ENCODE measurements around the gene DYNC2H1.
A peak's percentile ranks its signal among the peaks of the same experiment; 100 is the strongest.

Gene DYNC2H1, protein sequence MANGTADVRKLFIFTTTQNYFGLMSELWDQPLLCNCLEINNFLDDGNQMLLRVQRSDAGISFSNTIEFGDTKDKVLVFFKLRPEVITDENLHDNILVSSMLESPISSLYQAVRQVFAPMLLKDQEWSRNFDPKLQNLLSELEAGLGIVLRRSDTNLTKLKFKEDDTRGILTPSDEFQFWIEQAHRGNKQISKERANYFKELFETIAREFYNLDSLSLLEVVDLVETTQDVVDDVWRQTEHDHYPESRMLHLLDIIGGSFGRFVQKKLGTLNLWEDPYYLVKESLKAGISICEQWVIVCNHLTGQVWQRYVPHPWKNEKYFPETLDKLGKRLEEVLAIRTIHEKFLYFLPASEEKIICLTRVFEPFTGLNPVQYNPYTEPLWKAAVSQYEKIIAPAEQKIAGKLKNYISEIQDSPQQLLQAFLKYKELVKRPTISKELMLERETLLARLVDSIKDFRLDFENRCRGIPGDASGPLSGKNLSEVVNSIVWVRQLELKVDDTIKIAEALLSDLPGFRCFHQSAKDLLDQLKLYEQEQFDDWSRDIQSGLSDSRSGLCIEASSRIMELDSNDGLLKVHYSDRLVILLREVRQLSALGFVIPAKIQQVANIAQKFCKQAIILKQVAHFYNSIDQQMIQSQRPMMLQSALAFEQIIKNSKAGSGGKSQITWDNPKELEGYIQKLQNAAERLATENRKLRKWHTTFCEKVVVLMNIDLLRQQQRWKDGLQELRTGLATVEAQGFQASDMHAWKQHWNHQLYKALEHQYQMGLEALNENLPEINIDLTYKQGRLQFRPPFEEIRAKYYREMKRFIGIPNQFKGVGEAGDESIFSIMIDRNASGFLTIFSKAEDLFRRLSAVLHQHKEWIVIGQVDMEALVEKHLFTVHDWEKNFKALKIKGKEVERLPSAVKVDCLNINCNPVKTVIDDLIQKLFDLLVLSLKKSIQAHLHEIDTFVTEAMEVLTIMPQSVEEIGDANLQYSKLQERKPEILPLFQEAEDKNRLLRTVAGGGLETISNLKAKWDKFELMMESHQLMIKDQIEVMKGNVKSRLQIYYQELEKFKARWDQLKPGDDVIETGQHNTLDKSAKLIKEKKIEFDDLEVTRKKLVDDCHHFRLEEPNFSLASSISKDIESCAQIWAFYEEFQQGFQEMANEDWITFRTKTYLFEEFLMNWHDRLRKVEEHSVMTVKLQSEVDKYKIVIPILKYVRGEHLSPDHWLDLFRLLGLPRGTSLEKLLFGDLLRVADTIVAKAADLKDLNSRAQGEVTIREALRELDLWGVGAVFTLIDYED (N-terminal part only)

DNA sequence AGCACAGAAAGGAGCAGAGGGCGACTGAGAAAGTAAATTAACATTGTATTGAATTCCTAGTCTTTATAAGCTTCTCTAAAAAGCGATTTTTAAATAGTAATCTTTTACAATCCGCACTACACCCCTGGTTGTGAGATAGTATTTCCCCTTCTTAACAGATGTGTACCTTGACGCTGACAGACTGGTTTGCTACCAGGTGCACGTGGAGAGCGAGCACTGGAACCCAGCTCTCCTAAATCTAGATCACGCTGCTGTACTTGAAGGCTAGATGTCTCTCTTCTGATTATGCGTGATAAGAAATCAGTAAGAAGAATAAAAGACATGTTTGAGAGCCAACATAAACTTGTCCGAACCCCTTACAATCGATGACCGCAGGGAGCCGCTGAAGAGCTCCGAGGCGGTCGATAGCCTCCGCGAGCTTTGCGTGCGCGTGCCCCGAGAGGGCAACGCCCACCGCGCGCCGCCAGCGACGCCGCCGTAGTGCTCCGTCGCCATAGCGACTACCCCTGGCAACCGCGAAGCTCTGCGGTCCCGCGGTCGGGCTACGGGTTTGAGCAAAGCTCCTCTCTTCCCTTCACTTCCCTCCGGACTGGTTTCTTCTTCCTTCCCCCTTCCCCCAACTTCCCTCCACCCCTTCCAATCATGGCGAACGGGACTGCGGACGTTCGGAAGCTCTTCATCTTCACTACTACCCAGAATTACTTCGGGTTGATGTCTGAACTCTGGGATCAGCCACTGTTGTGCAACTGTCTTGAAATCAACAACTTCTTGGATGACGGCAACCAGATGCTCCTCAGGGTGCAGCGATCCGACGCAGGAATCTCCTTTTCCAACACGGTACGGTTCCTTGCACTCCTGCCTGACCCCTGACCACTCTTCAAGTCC, at the start of gene DYNC2H1:
Gene DYNC2H1, plus strand, starts transcription at position 494 of the 885 bp plus-strand sequence. Its CDS starts 149 bp downstream, at position 643.
- peak; percentile 73 to 76 for DNase-seq (ENCODE audit: low read depth in 2 of 2)

GRCh38 chr11:103061656-103062055, 47.6 kb upstream of the DYNC2H1 start:
- DNase-seq (ENCODE audit: low read depth in 2 of 2): no peak

DNA sequence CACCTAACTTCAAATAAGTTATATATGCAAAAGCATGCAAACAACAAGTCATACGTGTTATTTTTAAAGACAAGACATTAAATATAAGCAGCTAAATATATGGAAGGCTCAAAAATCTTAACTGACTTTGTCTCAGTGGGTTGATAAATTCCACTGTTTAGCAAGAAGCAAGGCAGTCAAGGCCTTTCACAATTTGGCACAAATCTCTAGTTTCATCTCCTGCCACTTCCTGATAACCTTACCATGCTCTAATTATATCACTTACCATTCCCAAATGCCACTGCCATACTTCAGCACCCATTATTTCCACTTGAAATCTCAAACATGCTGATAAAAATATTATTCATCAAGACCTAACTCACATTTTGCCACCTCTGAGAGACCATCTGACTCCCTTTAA, 42.1 kb upstream of the DYNC2H1 start:
- DNase-seq (ENCODE audit: low read depth in 2 of 2): no peak

DNA sequence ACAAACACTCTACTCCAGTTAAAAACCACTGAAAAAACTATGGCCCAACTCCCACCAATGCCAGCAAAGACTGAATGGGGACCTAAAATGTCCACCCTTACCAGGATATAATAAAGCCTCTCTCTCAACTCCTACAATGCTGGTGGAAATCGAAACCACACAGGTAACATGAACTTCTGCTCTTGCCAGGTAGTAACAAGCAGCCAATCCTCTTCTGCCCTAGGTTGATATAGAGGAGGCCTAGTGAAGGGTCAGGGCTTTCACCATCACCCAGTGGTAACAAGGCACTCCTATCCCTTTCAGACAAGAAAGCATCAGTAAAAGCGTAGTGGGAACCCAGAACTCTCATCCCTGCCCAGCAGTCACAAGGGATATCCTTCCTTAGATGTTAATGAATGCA, 39.9 kb upstream of the DYNC2H1 start:
- DNase-seq (ENCODE audit: low read depth in 2 of 2): no peak

GRCh38 chr11:103070142-103070541, 39.1 kb upstream of the DYNC2H1 start:
- no peak for DNase-seq (ENCODE audit: low read depth in 2 of 2)

DNA sequence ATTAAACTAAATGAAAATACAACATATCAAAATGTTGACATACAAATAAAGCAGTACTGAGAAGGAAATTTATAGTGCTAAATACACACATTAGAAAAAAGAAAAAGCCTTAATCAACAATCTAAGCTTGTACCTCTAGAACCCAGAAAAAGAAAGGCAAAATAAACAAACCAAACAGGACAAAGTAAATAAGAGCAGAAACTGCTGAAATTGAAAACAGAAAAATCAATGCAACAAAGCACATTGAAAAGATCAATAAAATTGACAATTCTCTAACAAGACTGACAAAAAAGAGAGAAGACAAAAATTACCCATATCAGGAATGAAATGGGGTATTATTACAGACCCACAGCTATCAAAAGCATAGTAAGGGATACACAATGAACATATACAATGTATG, 38.2 kb upstream of the DYNC2H1 start:
- no peak for DNase-seq (ENCODE audit: low read depth in 2 of 2)

DNA sequence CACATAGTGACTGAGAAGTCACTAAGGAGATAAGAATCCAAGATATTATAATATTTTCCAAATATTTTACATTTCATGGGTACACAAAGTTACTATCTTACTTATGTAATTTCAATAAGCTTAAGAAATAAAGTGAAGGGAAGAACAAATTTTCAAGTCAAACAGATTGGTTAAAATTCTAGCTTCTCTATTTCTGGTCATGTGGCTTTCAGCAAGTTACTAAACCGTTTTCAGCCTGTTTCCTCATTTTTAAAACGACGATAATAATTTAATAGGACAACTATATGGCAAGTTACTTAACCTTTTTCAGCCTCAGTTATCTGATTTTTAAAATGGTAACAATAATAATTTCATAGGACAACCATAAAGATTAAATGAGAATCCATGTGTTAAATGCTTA, 32.9 kb upstream of the DYNC2H1 start:
- no peak for DNase-seq (ENCODE audit: low read depth in 2 of 2)

- DNase-seq (ENCODE audit: low read depth in 2 of 2): no peak
These were observed 31.7 kb upstream of the DYNC2H1 start for GRCh38 chr11:103077554-103077953.

DNA sequence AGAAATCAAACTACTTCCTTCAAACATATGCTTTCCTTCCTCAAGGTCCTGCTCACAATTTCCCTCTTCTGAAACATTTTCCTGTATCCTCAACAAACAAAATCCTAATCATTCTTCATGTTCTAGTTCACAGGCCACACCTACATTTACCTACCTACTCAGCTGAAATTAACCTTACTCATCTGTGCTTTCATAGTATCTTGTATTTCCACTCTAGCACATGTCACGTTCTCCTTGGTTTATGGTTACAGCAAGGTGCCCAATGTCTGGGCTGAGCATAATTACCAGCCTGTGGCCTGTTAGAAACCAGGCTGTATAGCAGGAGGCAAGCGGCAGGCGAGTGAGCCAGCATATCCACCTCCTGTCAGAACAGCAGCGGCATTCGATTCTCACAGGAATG, 30.5 kb upstream of the DYNC2H1 start:
- no peak for DNase-seq (ENCODE audit: low read depth in 2 of 2)

- no peak for DNase-seq (ENCODE audit: low read depth in 2 of 2)
These were observed 29.4 kb upstream of the DYNC2H1 start for GRCh38 chr11:103079833-103080232.

- no peak for DNase-seq (ENCODE audit: low read depth in 2 of 2)
These were observed 23.4 kb upstream of the DYNC2H1 start for GRCh38 chr11:103085758-103086365.

- DNase-seq (ENCODE audit: low read depth in 2 of 2): no peak
These were observed 22.8 kb upstream of the DYNC2H1 start for GRCh38 chr11:103086461-103086860.

- no peak for DNase-seq (ENCODE audit: low read depth in 2 of 2)
These were observed 18.0 kb upstream of the DYNC2H1 start for GRCh38 chr11:103091064-103091800.

GRCh38 chr11:103091801-103092524, 17.3 kb upstream of the DYNC2H1 start, which contains the start of gene DCUN1D5:
TSS of gene DCUN1D5 (minus strand) at chr11:103092160. CDS start at chr11:103091872, 288 bp downstream.
- DNase-seq (ENCODE audit: low read depth in 2 of 2): peak; percentile 92 to 95

DNA sequence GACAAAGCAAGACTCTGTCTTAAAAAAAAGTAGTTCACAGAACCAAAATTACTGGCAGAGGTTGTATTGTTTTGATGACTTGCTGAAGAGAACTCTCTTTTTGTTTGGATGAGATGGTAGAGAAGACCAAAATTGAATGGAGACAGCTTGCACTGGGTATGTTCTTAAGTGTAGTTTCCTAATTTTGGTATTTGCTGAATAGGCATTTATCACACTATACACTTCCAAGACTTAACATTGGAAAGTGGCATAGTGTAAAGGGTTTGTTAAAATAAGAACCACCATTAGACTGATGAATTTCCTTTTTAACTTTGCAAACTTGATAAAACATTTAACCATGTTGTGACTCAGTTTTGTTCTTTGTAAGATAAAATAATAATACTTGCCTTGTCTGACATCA, 11.9 kb upstream of the DYNC2H1 start:
- DNase-seq (ENCODE audit: low read depth in 2 of 2): no peak

- DNase-seq (ENCODE audit: low read depth in 2 of 2): no peak
These were observed 677 bp downstream of the DYNC2H1 start for GRCh38 chr11:103109818-103110388.

GRCh38 chr11:103110391-103110790, 1.2 kb downstream of the DYNC2H1 start:
- no peak for DNase-seq (ENCODE audit: low read depth in 2 of 2)

DNA sequence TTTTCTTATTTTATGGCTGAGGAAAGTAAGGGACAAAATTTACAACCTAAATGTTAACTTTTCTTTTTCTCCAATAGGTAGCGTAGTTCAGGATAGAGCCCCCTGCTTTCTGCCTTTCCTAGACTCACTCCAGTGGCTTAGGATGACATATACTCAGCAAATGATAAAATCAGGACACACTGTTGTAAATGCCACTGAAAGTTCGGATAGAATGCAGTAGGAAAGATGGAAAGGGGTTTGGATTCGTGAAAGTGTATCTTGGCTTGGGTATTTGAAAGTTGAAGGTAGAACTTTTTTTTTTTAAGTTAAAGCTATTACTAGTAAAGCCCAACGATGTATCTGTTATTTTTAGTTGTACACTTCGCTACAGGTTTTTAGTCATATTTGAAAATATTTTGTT, 2.2 kb downstream of the DYNC2H1 start:
- no peak for DNase-seq (ENCODE audit: low read depth in 2 of 2)

GRCh38 chr11:103112364-103112763, 3.1 kb downstream of the DYNC2H1 start:
- DNase-seq (ENCODE audit: low read depth in 2 of 2): no peak
